ENCODE results near the gene TAOK2.

- TF ChIP-seq POLR2A (IDR thresholded peaks at IDR 0.05; ENCODE audit: low read depth, low read length) (no peak), RFX5 (IDR thresholded peaks at IDR 0.05; ENCODE audit: low read depth, low read length) (no peak), CTCF (conservative IDR thresholded peaks at IDR 0.05; ENCODE audit: low read depth, low read length) (no peak), CEBPB (IDR thresholded peaks at IDR 0.05; ENCODE audit: low read depth, low read length) (no peak), USF2 (IDR thresholded peaks at IDR 0.05; ENCODE audit: low read depth, low read length) (no peak), ELK1 (IDR thresholded peaks at IDR 0.05; ENCODE audit: borderline replicate concordance, low read depth, low read length) (no peak), FOS (IDR thresholded peaks at IDR 0.05; ENCODE audit: low read depth, low read length) (no peak)
Observed at GRCh38 chr16:30004811-30005242, 31.2 kb downstream of the TAOK2 start.
